ENCODE results near the gene UROS. TPM values are rescaled to one million over a fixed set of nuclear protein-coding genes. Genes with fewer than 3 reads are reported as not detected.

UROS gene
- total RNA-seq, 2 donors from 2014 or later: 19.9 to 30.2 TPM

DNA sequence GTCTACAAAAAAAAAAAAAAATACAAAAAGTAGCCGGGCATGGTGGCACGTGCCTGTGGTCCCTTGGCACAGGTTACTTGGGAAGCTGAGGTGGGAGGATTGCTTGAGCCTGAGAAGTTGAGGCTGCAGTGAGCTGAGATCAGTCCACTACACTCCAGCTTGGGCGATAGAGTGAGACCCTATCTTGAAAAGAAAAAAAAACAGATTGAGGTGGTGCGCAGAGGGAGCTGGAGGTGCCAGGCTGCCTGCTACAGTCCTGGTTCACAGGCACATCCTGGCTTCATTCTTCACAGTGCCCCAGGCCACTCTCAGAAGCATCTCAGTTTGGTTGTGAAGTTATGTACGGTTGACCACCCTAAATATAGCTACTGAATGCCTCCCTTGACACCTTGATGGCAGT lies 52.2 kb downstream of the UROS start:
- intact Hi-C loops (cut with DNase I): no loop called here
- Histone ChIP-seq H3K4me3 (no peak overlapping the region), H3K36me3 (no peaks in the 10 kb centered on the region), H3K9ac (ENCODE audit: low read depth in 2 of 2, low read length in 2 of 2) (no peak overlapping the region), H3K9me3 (no peaks in the 10 kb centered on the region), H3K27ac (no peak overlapping the region), H3K4me1 (no peaks in the 10 kb centered on the region), H3K27me3 (no peaks in the 10 kb centered on the region)
- DNase-seq: no peak
- TF ChIP-seq, protein P1, sequence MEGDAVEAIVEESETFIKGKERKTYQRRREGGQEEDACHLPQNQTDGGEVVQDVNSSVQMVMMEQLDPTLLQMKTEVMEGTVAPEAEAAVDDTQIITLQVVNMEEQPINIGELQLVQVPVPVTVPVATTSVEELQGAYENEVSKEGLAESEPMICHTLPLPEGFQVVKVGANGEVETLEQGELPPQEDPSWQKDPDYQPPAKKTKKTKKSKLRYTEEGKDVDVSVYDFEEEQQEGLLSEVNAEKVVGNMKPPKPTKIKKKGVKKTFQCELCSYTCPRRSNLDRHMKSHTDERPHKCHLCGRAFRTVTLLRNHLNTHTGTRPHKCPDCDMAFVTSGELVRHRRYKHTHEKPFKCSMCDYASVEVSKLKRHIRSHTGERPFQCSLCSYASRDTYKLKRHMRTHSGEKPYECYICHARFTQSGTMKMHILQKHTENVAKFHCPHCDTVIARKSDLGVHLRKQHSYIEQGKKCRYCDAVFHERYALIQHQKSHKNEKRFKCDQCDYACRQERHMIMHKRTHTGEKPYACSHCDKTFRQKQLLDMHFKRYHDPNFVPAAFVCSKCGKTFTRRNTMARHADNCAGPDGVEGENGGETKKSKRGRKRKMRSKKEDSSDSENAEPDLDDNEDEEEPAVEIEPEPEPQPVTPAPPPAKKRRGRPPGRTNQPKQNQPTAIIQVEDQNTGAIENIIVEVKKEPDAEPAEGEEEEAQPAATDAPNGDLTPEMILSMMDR (IDR thresholded peaks at IDR 0.05): no peak

DNA sequence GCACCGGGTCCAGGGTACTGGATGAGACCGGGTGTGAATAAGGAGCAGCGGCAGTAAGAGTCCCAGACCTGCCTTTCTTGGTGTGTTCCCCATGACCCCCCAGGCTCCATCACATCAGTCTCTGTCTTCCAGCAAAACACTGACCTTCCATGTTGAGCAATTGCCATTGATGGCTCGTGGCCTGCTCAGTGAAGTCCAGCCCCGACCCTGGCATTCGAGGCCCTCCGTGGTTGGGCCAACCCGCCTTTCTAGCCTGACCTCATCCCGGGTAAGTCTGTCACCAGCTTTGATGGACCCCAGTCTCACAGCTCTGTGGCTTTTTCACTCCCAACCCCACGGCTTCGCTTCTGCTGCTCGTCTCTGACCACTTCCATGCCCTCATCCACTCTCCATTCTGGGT lies 53.9 kb downstream of the UROS start:
- Histone ChIP-seq H3K36me3 (no peaks in the 10 kb centered on the region), H3K27ac (no peak overlapping the region), H3K4me3 (no peak overlapping the region), H3K27me3 (no peaks in the 10 kb centered on the region), H3K9me3 (no peaks in the 10 kb centered on the region), H3K9ac (ENCODE audit: low read depth in 2 of 2, low read length in 2 of 2) (no peak overlapping the region), H3K4me1 (no peaks in the 10 kb centered on the region)
- TF ChIP-seq, protein P1 (IDR thresholded peaks at IDR 0.05): no peak
- intact Hi-C loops (cut with DNase I): no loop called here
- no peak for DNase-seq

DNA sequence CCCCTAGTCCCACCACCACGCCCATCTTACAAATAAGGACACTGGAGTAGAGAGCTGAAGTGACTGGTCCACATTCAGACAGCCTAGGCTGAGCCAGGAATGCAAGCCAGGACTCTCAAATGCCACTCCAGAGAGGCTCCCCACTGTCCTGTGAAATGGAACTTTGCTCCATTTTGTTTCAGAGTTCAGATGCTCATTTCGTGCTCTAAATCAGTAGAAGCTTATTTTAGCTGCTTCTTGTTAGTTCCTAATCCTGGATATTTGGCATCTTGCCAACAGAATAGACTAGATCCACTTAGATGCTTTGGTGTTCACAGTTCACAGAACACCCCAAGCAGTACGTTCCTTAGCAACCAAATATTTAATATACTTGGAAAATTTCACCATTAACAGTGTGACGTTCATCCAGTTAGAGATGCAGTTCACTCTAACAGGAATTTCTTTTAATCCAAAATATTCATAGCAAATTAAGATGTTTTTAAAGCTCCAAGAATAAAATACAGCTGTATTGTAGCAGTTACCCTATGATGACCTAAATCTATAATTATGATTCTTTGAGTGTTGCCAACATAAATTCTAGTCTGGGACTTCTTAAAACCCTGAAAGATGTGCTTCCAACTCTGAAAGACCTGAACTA lies 54.7 kb downstream of the UROS start:
- DNase-seq: no peak
- no peak overlapping the region for H3K27ac ChIP-seq
- TF ChIP-seq, protein P1 (IDR thresholded peaks at IDR 0.05): no peak
- intact Hi-C loops (cut with DNase I): no loop called here
- no peaks in the 10 kb centered on the region for H3K27me3 ChIP-seq
- H3K4me1 ChIP-seq: no peaks in the 10 kb centered on the region
- no peaks in the 10 kb centered on the region for H3K36me3 ChIP-seq
- H3K4me3 ChIP-seq: no peak overlapping the region
- no peak overlapping the region for H3K9ac ChIP-seq (ENCODE audit: low read depth in 2 of 2, low read length in 2 of 2)
- H3K9me3 ChIP-seq: no peaks in the 10 kb centered on the region

DNA sequence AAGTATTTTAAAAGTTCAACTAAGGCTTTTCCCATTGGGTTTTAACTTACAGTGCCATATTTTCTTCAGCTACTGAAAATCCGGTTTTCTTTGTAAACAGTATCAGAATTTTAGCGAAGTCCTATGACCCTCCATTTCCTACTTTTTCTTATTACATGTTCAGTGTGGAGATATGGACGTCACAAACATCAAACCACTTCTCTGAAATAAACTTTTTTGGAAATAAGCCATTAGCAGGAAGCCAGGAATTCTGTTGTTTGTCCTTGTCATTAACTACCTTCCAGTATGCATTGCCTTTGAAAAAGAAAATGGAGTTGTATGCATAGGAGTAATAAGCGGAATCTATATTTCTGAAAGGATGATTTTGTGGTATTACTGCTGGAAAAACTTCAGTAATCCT lies 56.5 kb downstream of the UROS start:
- DNase-seq: no peak
- no peak overlapping the region for H3K9ac ChIP-seq (ENCODE audit: low read depth in 2 of 2, low read length in 2 of 2)
- H3K27ac ChIP-seq: no peak overlapping the region
- no peaks in the 10 kb centered on the region for H3K4me1 ChIP-seq
- intact Hi-C loops (cut with DNase I): no loop called here
- H3K4me3 ChIP-seq: no peak overlapping the region
- H3K27me3 ChIP-seq: no peaks in the 10 kb centered on the region
- H3K36me3 ChIP-seq: no peaks in the 10 kb centered on the region
- TF ChIP-seq, protein P1 (IDR thresholded peaks at IDR 0.05): no peak
- no peaks in the 10 kb centered on the region for H3K9me3 ChIP-seq

DNA sequence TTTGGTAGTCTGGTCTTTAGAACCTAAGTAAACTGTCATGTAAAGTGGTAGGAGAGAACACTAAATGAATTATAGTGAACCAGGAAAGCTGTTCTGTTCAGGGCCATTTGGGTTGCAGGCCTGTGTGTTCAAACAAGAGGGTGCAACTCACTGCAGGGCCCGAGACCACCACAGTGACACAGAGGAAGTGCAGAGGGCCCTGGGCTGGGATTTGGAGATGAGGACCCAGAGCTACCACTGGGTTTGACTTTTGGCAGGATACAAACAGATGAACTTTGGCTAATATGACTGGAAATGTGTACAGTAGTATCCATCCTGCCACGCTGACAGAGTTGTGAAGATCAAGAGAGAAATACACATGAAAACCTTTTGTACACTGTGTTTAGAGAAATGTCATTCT lies 57.2 kb downstream of the UROS start:
- TF ChIP-seq, protein P1 (IDR thresholded peaks at IDR 0.05): no peak
- Histone ChIP-seq H3K4me3 (no peak overlapping the region), H3K9me3 (no peaks in the 10 kb centered on the region), H3K27me3 (no peaks in the 10 kb centered on the region), H3K27ac (no peak overlapping the region), H3K4me1 (no peaks in the 10 kb centered on the region), H3K9ac (ENCODE audit: low read depth in 2 of 2, low read length in 2 of 2) (no peak overlapping the region), H3K36me3 (no peaks in the 10 kb centered on the region)
- DNase-seq: no peak
- intact Hi-C loops (cut with DNase I): no loop called here

Data from colonic mucosa (tissue), 4 donors.